ENCODE measurements around the gene WDR70. TPM values are rescaled to one million over a fixed set of nuclear protein-coding genes. Genes with fewer than 3 reads are reported as not detected.
"Not testable (repeated sequence)": the region's sequence is repeated elsewhere in the genome, so short reads cannot be mapped to it uniquely, and the experiment has no call there.

WDR70 gene
- total RNA-seq, 1 experiment from 2014 or later, result 78.2 TPM

DNA sequence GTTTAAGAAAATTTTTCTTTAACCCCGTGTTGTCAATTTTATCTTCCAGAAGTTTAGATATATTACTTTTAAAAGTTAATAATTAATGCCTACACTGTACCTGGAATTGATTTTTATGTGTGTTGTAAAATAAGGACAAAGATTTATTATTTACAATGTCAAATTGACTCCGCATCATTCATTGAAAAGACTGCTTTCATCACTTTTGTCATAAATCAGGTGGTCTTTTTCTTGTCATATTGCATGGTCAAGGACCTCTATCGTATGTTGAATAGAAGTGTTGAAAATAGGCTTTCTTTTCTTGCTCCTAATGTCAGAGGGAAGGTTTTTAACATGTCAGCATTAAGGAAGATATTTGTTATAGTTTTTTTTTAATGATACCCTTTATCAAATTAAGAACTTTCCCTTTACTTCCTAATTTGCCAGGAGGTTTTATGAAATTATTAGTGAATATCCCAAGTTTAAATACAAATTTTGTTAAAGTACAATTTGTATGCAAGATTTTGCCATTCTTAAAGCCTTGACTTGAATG is 92.6 kb downstream of the WDR70 start:
- no TSS peak for BruUV-seq (replicated peaks)
- ChIA-PET CTCF (no interaction called here), POLR2A (ENCODE audit: unreplicated experiment) (no interaction called here)

DNA sequence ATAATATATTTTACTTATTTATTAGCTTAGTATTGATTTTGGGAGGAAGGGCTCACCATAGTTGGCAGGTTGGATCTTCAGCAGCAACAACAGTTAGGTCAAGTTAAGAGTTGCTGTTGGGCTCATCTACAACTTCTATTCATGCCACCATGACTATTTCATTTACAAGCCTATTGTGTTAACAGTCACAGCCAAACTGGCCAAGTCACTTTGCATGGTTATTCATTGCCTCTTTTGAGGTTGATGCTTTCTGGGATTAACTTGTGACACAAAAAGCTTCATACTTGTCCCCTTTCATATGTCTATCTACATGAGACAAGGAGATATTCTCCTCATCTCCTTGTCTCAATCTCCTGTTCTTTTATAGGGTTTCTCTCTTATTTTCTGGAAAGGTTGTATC is 98.3 kb downstream of the WDR70 start:
- no peak for TF ChIP-seq EZH2 (IDR thresholded peaks at IDR 0.05; ENCODE audit: low read depth)
- TF ChIP-seq, protein P1, sequence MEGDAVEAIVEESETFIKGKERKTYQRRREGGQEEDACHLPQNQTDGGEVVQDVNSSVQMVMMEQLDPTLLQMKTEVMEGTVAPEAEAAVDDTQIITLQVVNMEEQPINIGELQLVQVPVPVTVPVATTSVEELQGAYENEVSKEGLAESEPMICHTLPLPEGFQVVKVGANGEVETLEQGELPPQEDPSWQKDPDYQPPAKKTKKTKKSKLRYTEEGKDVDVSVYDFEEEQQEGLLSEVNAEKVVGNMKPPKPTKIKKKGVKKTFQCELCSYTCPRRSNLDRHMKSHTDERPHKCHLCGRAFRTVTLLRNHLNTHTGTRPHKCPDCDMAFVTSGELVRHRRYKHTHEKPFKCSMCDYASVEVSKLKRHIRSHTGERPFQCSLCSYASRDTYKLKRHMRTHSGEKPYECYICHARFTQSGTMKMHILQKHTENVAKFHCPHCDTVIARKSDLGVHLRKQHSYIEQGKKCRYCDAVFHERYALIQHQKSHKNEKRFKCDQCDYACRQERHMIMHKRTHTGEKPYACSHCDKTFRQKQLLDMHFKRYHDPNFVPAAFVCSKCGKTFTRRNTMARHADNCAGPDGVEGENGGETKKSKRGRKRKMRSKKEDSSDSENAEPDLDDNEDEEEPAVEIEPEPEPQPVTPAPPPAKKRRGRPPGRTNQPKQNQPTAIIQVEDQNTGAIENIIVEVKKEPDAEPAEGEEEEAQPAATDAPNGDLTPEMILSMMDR (conservative IDR thresholded peaks at IDR 0.05), result no peak
- intact Hi-C loops (cut with micrococcal nuclease; ENCODE audit: unreplicated experiment), result no loop called here
- no TSS peak for BruUV-seq (replicated peaks)

More for the DNA sequence above, 92.6 kb downstream of the WDR70 start:
- DNase-seq, result no peak
- Histone ChIP-seq H3K79me2 (ENCODE audit: low read depth) (no peaks in the 10 kb centered on the region), H3K27me3 (ENCODE audit: insufficient read depth, low read depth) (no peaks in the 10 kb centered on the region), H3K9me2 (ENCODE audit: insufficient read depth) (no peaks in the 10 kb centered on the region), H3K9me3 (ENCODE audit: insufficient read depth, low read depth) (peaks cover 5% of the 10 kb centered on the region; the same call in 1 of the 2 replicates), H3K4me2 (no peak overlapping the region), H3K4me3 (no peak overlapping the region), H3K36me3 (ENCODE audit: low read depth) (no peaks in the 10 kb centered on the region), H4K20me1 (ENCODE audit: insufficient read depth) (no peaks in the 10 kb centered on the region), H2AFZ (no peak overlapping the region), H3K27ac (no peak overlapping the region), H3F3A (ENCODE audit: insufficient read depth, low read depth) (no peaks in the 10 kb centered on the region), H3K4me1 (replicated peaks; ENCODE audit: insufficient read depth) (no peaks in the 10 kb centered on the region)
- no peak for TF ChIP-seq EZH2 (IDR thresholded peaks at IDR 0.05; ENCODE audit: low read depth)
- TF ChIP-seq, protein P1 (conservative IDR thresholded peaks at IDR 0.05), result no peak
- intact Hi-C loops (cut with micrococcal nuclease; ENCODE audit: unreplicated experiment), result no loop called here

DNA sequence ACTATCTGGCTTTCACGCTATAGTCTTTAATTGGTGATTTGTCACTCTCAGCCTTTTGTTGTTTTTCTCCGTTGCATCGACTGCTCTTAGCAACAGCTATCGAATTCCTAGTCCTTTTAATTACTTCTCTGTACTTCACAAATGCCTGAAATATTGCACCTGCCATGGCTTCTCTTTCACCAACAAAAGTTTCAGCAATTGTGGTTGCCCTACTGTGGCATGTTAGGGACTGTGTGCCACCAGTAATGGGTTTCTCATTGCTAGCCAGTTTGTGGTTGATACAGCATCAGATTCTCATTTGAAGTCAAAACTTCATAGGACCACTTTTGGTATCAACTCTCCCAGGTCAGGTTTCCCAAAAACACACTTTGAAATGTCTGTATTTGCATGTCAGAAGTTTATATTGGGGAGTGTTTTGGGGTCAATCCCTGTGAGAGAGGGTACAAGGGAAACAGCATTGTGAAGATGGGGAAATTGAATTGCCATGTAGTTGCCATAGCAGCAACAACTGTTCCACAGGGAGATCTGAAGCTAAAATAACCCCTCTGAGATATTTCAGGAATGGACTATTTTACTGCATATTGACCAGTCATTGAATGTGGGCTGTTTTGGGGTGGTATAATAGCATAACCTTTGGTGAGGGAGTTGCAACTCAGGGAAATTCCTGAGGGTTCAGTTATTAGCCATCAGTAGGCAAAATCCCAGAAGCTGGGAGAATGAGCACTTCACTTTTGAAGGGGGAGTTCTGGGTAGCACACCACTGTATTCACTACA is 99.2 kb downstream of the WDR70 start:
- no peak for DNase-seq
- Histone ChIP-seq H3K9me3 (ENCODE audit: insufficient read depth, low read depth) (no peaks in the 10 kb centered on the region), H3F3A (ENCODE audit: insufficient read depth, low read depth) (no peaks in the 10 kb centered on the region), H2AFZ (no peak overlapping the region), H4K20me1 (ENCODE audit: insufficient read depth) (no peaks in the 10 kb centered on the region), H3K4me3 (no peak overlapping the region), H3K36me3 (ENCODE audit: low read depth) (peaks cover 19% of the 10 kb centered on the region; the same call in 1 of the 2 replicates), H3K27me3 (ENCODE audit: insufficient read depth, low read depth) (no peaks in the 10 kb centered on the region), H3K4me2 (no peak overlapping the region), H3K4me1 (replicated peaks; ENCODE audit: insufficient read depth) (no peaks in the 10 kb centered on the region), H3K9me2 (ENCODE audit: insufficient read depth) (no peaks in the 10 kb centered on the region), H3K27ac (no peak overlapping the region), H3K79me2 (ENCODE audit: low read depth) (no peaks in the 10 kb centered on the region)
- ChIA-PET CTCF (no interaction called here), POLR2A (ENCODE audit: unreplicated experiment) (no interaction called here)
- BruUV-seq (replicated peaks), result no TSS peak
- intact Hi-C loops (cut with micrococcal nuclease; ENCODE audit: unreplicated experiment), result no loop called here
- TF ChIP-seq EZH2 (IDR thresholded peaks at IDR 0.05; ENCODE audit: low read depth), result no peak

More for the DNA sequence above, 98.3 kb downstream of the WDR70 start:
- H3K9me3 ChIP-seq (ENCODE audit: insufficient read depth, low read depth), result no peaks in the 10 kb centered on the region
- H3K4me3 ChIP-seq, result no peak overlapping the region
- H4K20me1 ChIP-seq (ENCODE audit: insufficient read depth), result no peaks in the 10 kb centered on the region
- POLR2A ChIA-PET (ENCODE audit: unreplicated experiment), result no interaction called here
- no peaks in the 10 kb centered on the region for H3K79me2 ChIP-seq (ENCODE audit: low read depth)
- CTCF ChIA-PET, result no interaction called here
- no peak overlapping the region for H3K4me2 ChIP-seq
- H3K36me3 ChIP-seq (ENCODE audit: low read depth), result peaks cover 19% of the 10 kb centered on the region; the same call in 1 of the 2 replicates
- H2AFZ ChIP-seq, result no peak overlapping the region
- H3K9me2 ChIP-seq (ENCODE audit: insufficient read depth), result no peaks in the 10 kb centered on the region
- no peaks in the 10 kb centered on the region for H3F3A ChIP-seq (ENCODE audit: insufficient read depth, low read depth)
- no peaks in the 10 kb centered on the region for H3K27me3 ChIP-seq (ENCODE audit: insufficient read depth, low read depth)
- no peak for DNase-seq
- H3K27ac ChIP-seq, result no peak overlapping the region
- no peaks in the 10 kb centered on the region for H3K4me1 ChIP-seq (replicated peaks; ENCODE audit: insufficient read depth)

DNA sequence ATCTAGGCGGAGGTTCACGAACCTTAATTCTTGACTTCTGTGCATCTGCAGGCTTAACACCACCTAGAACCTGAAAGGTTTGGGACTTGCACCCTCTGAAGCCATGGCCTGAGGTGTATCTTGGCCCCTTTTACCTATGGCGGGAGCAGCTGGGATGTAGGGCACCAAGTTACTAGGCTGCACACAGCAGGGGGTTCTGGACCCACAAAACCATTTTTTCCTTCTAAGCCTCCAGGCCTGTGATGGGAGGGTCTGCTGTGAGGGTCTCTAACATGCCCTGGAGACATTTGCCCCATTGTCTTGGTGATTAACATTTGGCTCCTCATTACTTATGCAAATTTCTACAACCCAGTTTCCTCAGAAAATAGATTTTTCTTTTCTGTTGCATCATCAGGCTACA is 102.3 kb downstream of the WDR70 start:
- CTCF ChIA-PET; H2AFZ ChIP-seq; H3K4me1 ChIP-seq (replicated peaks; ENCODE audit: insufficient read depth); H3K79me2 ChIP-seq (ENCODE audit: low read depth); H3K27ac ChIP-seq; H3K27me3 ChIP-seq (ENCODE audit: insufficient read depth, low read depth); BruUV-seq (replicated peaks); H3K4me2 ChIP-seq; POLR2A ChIA-PET (ENCODE audit: unreplicated experiment); H3K9me3 ChIP-seq (ENCODE audit: insufficient read depth, low read depth); H4K20me1 ChIP-seq (ENCODE audit: insufficient read depth); H3K4me3 ChIP-seq; DNase-seq; intact Hi-C loops (cut with micrococcal nuclease; ENCODE audit: unreplicated experiment); H3F3A ChIP-seq (ENCODE audit: insufficient read depth, low read depth); H3K9me2 ChIP-seq (ENCODE audit: insufficient read depth): not testable (repeated sequence)
- peaks cover 19% of the 10 kb centered on the region; the same call in 1 of the 2 replicates for H3K36me3 ChIP-seq (ENCODE audit: low read depth)

All from PC-9 (cell line).